NT2/D1 (cell line): ENCODE results near the gene POTEI.
"Not testable (repeated sequence)": the region's sequence is repeated elsewhere in the genome, so short reads cannot be mapped to it uniquely, and the experiment has no call there.

ENCODE experiments used
- SUZ12 ChIP-seq: IDR thresholded peaks from 2 replicates; pipeline ENCODE4 v1.6.1; 2011; ENCODE audit not compliant: insufficient read length, insufficient read depth; ENCODE audit errors: extremely low read depth
- YY1 ChIP-seq: IDR thresholded peaks from 2 replicates; pipeline ENCODE4 v1.6.1; 2011; ENCODE audit not compliant: insufficient read length, insufficient read depth

DNA sequence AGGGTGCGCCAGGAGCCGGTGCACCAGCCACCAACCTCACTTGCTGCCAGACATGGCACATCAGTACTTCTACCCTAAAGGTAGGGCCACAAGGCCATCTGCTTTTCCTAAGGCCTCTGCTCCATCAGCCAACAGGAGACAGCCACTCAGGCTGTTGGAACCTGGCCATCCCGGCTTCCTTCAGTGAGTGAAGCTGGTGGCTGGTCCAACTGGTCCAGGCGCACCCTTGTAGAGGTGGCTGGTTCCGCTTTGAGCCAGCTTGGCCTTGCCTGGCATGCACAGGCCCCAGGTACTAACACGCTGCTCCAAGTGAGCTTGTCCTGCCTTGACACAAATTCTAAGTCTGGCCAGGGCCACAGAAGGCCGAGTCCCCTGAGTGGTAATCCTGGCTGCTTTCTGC lies 58.8 kb downstream of the POTEI start:
- not testable (repeated sequence) for TF ChIP-seq YY1, SUZ12
